A673 (cell line): Measurements from ENCODE around the gene SMARCAL1. TPM values are rescaled to one million over a fixed set of nuclear protein-coding genes. Genes with fewer than 3 reads are reported as not detected.
A peak's percentile ranks its signal among the peaks of the same experiment; 100 is the strongest.

ENCODE experiments used
- BruUV-seq: library from RNA; stranded (reverse); fragments of 400-500 nt; replicated peaks from 2 replicates; lab custom pipeline; 2021; lab: Mats Ljungman, UMichigan
- CTCF ChIA-PET: fragments of 300-600 bp; sonication (Branson Sonifier 250); formaldehyde crosslinking; loops from one replicate; lab custom pipeline; 2022; ENCODE audit warnings: antibody characterized with exemption; lab: Charles Lee
- POLR2A ChIA-PET: fragments of 300-600 bp; sonication (Branson Sonifier 250); formaldehyde crosslinking; loops from one replicate; lab custom pipeline; 2022; ENCODE audit warnings: antibody characterized with exemption; ENCODE audit not compliant: low non-redundant PET; lab: Charles Lee
- DNase-seq: peaks from one replicate; pipeline ENCODE4 v3.0.0-alpha.2; 2015; ENCODE audit warnings: low spot score
- H3K27ac ChIP-seq: fragments of 200-600 bp; sonication (generic); 2 replicates; pipeline ENCODE4 v1.5.1; 2016; ENCODE audit warnings: mixed run types, low read depth, mild to moderate bottlenecking, mixed read lengths, antibody characterized with exemption, low read length; ENCODE audit not compliant: poor library complexity, severe bottlenecking
- H3K27me3 ChIP-seq: fragments of 200-600 bp; sonication (generic); replicated peaks from 2 replicates; pipeline ENCODE4 v1.6.1; 2017; ENCODE audit warnings: mixed run types, low read depth, mild to moderate bottlenecking, mixed read lengths, antibody characterized with exemption, low read length; ENCODE audit not compliant: insufficient read depth, poor library complexity
- H3K36me3 ChIP-seq: fragments of 200-600 bp; sonication (generic); 2 replicates; pipeline ENCODE4 v1.6.1; 2016; ENCODE audit warnings: mixed run types, mild to moderate bottlenecking, mixed read lengths, antibody characterized with exemption, low read length; ENCODE audit not compliant: insufficient read depth, poor library complexity, severe bottlenecking
- H3K4me1 ChIP-seq: fragments of 200-600 bp; sonication (generic); 2 replicates; pipeline ENCODE4 v1.6.1; 2017; ENCODE audit warnings: mixed run types, mild to moderate bottlenecking, mixed read lengths, antibody characterized with exemption, low read length; ENCODE audit not compliant: insufficient read depth, poor library complexity, severe bottlenecking
- H3K4me3 ChIP-seq: fragments of 200-600 bp; sonication (generic); 2 replicates; pipeline ENCODE4 v1.5.1; 2016; ENCODE audit warnings: low read depth, mixed run types, mild to moderate bottlenecking, mixed read lengths, low read length; ENCODE audit not compliant: poor library complexity, severe bottlenecking
- H3K9me3 ChIP-seq: fragments of 200-600 bp; sonication (generic); 2 replicates; pipeline ENCODE4 v1.6.1; 2016; ENCODE audit warnings: mixed run types, low read depth, mild to moderate bottlenecking, mixed read lengths, antibody characterized with exemption, low read length; ENCODE audit not compliant: poor library complexity, severe bottlenecking
- EZH2 ChIP-seq: fragments of 200-600 bp; sonication (generic); IDR thresholded peaks from 2 replicates; pipeline ENCODE4 v1.6.1; 2017; ENCODE audit warnings: borderline replicate concordance, low read depth, mild to moderate bottlenecking, mixed read lengths, antibody characterized with exemption, low read length; ENCODE audit not compliant: poor library complexity, severe bottlenecking
- intact Hi-C: fragments of 100-400 bp; cut with micrococcal nuclease; formaldehyde crosslinking; loops from one replicate; pipeline ENCODE4 v1.10.0; 2022; ENCODE audit not compliant: unreplicated experiment
- total RNA-seq: library from RNA; stranded (reverse); gene quantifications from 2 replicates; pipeline ENCODE4 v1.2.3, GENCODE V29; 2021
- TF ChIP-seq, protein P1 (sequence below): fragments of 300-800, 200-600 bp; sonication (generic); conservative IDR thresholded peaks from 2 replicates; pipeline ENCODE4 v1.5.1; 2017; ENCODE audit warnings: low read depth, mild to moderate bottlenecking, antibody characterized with exemption, low read length, moderate library complexity, mixed read lengths

The SMARCAL1 gene
- total RNA-seq, 1 experiment from 2014 or later, result 20.7 TPM

DNA sequence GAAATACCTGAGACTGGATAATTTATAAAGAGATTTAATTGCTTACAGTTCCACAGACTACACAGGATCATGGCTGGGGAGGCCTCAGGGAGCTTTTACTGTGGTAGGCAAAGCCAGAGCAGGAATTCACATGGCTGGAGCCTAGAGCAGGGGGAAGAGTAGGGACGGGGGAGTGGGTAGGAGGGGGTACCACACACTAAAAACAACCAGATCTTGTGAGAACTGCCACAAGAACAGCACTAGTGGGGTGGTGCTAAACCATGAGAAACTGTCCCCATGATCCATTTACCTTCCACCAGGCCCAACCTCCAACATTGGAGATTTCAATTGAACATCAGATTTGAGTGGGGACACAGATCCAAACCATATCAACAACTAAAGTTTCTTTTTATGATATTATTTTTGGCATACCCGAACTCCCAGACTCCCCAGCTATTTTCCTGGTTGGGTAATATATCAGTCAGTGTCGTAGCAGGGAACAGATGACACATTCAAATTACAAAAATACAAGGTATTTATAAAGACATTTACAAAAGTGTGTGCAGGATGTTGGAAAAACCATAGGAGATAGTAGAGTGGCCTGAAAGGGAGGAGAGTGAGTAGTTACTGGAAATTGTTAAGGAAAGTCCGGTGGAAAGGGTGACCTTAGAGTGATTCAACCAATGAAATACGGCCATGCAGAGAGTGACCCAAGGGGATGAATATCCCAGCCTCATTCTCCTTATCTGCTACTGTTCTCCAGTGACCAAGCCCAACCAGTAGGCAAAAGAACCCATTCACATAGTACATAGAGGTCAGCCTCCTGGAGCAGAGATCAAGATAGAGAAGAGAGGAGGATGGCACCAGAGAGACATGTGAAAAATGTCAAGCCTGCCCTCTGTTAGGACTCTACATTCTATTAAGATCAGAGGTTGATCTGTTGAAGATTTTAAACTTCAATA, 95.2 kb downstream of the SMARCAL1 start:
- Histone ChIP-seq H3K4me1 (peaks cover 3% of the 10 kb centered on the region), H3K4me3 (no peak overlapping the region), H3K36me3 (peaks cover 50% of the 10 kb centered on the region), H3K9me3 (no peaks in the 10 kb centered on the region), H3K27me3 (no peaks in the 10 kb centered on the region), H3K27ac (no peak overlapping the region)
- no TSS peak for BruUV-seq
- DNase-seq, result no peak
- ChIA-PET CTCF (no interaction called here), POLR2A (interaction anchor here (0.6 kb wide), 1 partner anchor 13 kb away, joined by 9 read pairs; no protein-coding TSS in a partner anchor)
- TF ChIP-seq, protein P1, sequence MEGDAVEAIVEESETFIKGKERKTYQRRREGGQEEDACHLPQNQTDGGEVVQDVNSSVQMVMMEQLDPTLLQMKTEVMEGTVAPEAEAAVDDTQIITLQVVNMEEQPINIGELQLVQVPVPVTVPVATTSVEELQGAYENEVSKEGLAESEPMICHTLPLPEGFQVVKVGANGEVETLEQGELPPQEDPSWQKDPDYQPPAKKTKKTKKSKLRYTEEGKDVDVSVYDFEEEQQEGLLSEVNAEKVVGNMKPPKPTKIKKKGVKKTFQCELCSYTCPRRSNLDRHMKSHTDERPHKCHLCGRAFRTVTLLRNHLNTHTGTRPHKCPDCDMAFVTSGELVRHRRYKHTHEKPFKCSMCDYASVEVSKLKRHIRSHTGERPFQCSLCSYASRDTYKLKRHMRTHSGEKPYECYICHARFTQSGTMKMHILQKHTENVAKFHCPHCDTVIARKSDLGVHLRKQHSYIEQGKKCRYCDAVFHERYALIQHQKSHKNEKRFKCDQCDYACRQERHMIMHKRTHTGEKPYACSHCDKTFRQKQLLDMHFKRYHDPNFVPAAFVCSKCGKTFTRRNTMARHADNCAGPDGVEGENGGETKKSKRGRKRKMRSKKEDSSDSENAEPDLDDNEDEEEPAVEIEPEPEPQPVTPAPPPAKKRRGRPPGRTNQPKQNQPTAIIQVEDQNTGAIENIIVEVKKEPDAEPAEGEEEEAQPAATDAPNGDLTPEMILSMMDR, result no peak
- TF ChIP-seq EZH2, result no peak
- intact Hi-C loops, result no loop called here

DNA sequence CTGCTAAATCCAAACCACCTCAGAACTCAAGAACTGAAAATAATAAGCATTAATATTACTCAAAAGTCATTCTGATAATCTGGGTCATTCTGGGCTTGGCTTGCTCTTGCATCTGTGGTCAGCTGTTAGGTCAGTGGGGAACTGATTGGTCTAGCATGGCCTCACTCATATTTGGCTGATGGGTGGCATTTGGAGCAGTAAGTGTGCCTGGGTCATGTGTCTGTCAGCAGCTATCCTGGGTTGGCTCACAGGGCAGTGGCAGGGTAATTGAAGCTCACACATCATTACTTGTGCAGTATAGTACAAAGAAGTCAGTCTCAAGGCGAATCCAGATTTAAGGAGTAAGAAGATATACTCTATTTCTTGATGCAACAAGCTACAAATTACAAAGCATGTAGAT, 95.9 kb downstream of the SMARCAL1 start:
- Histone ChIP-seq H3K27ac (no peak overlapping the region), H3K36me3 (peaks cover 42% of the 10 kb centered on the region), H3K27me3 (no peaks in the 10 kb centered on the region), H3K4me1 (no peaks in the 10 kb centered on the region), H3K4me3 (no peak overlapping the region), H3K9me3 (no peaks in the 10 kb centered on the region)
- TF ChIP-seq, protein P1, result no peak
- no peak for TF ChIP-seq EZH2
- BruUV-seq, result no TSS peak
- POLR2A ChIA-PET, result interaction anchor here (0.6 kb wide), 1 partner anchor 21 kb away, joined by 3 read pairs; no protein-coding TSS in a partner anchor
- intact Hi-C loops, result no loop called here
- CTCF ChIA-PET, result no interaction called here
- DNase-seq, result no peak

DNA sequence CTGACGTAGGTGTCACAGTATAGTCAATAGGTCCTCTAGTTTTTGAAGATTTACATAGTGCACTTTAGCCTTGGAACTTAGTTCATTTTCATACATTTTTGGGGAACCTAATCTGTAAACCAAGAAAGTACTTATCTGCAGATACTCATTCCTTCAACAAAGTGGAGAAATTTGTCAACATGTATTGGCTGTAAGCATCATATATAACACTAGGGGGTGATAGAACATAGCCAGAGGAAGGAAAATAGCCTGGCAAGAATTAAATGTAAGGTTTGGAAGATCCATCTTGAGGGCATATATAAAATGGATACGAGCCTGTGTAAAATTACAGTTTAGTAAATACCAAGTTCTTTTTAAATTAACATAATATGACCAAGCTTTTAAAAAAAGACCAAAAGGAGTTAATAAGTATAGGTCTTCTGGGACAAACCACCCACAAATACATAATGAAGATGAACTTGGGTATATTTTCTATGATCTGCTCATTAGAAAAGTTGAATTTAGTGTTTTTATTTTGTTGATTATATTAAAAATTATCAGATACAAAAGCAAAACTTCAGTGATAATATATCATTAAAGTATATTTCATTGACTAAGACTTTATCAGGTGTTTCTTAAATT, 104.6 kb downstream of the SMARCAL1 start:
- Histone ChIP-seq H3K4me1 (peaks cover 12% of the 10 kb centered on the region), H3K36me3 (no peaks in the 10 kb centered on the region), H3K9me3 (no peaks in the 10 kb centered on the region), H3K4me3 (no peak overlapping the region), H3K27me3 (no peaks in the 10 kb centered on the region), H3K27ac (no peak overlapping the region)
- intact Hi-C loops, result loop anchor here (5.0 kb wide), 1 partner anchor 80 kb away; no protein-coding TSS in a partner anchor
- no TSS peak for BruUV-seq
- ChIA-PET CTCF (no interaction called here), POLR2A (no interaction called here)
- peak; percentile 76 for DNase-seq
- TF ChIP-seq EZH2, result no peak
- TF ChIP-seq, protein P1, result peak; percentile 84
